COLO668 (cell line): ENCODE data around the gene PEPD.

ENCODE experiments used
- DNase-seq: peaks from one replicate; lab custom pipeline; 2025; ENCODE audit not compliant: unreplicated experiment; lab: John Stamatoyannopoulos, UW

The PEPD gene

GRCh38 chr19:33387351-33388230 lies 134.0 kb downstream of the PEPD start:
- no peak for DNase-seq

GRCh38 chr19:33386361-33386858 lies 135.2 kb downstream of the PEPD start:
- no peak for DNase-seq

- no peak for DNase-seq
These were observed 135.6 kb downstream of the PEPD start for GRCh38 chr19:33385956-33386355.

GRCh38 chr19:33384983-33385382 lies 136.6 kb downstream of the PEPD start:
- no peak for DNase-seq

GRCh38 chr19:33383720-33384292 lies 137.8 kb downstream of the PEPD start:
- DNase-seq, result no peak

- no peak for DNase-seq
These were observed 138.6 kb downstream of the PEPD start for GRCh38 chr19:33382982-33383381.

GRCh38 chr19:33382006-33382405 lies 139.6 kb downstream of the PEPD start:
- no peak for DNase-seq

- DNase-seq, result no peak
These were observed 140.5 kb downstream of the PEPD start for GRCh38 chr19:33381101-33381500.

- no peak for DNase-seq
These were observed 142.3 kb downstream of the PEPD start for GRCh38 chr19:33379151-33379829.

GRCh38 chr19:33377586-33378475 lies 143.8 kb downstream of the PEPD start:
- DNase-seq, result no peak

GRCh38 chr19:33376941-33377557 lies 144.5 kb downstream of the PEPD start:
- DNase-seq, result no peak

GRCh38 chr19:33376423-33376822 lies 145.2 kb downstream of the PEPD start:
- no peak for DNase-seq

- DNase-seq, result no peak
These were observed 145.8 kb downstream of the PEPD start for GRCh38 chr19:33375837-33376159.

GRCh38 chr19:33375156-33375836 lies 146.3 kb downstream of the PEPD start:
- DNase-seq, result no peak

- peak; percentile 21 for DNase-seq
These were observed 147.3 kb downstream of the PEPD start for GRCh38 chr19:33374236-33374714.

- DNase-seq, result peak; percentile 92
These were observed 147.9 kb downstream of the PEPD start, which contains the start of gene CEBPG for GRCh38 chr19:33373453-33374235. Gene CEBPG, plus strand, starts transcription at chr19:33373709. Its CDS starts 5,531 bp downstream, at chr19:33379240.

- DNase-seq, result no peak
These were observed 150.8 kb downstream of the PEPD start for GRCh38 chr19:33370783-33371182.

- no peak for DNase-seq
These were observed 153.3 kb downstream of the PEPD start for GRCh38 chr19:33368074-33368864.
